Gastroesophageal sphincter (tissue), 4 donors: Measurements from ENCODE around the gene ANO4. TPM values are rescaled to one million over a fixed set of nuclear protein-coding genes. Genes with fewer than 3 reads are reported as not detected.

Source experiments
- ATAC-seq: fragments of 150-250 bp; one replicate; pipeline ENCODE4 v1.9.1; 2016; ENCODE audit warnings: mild to moderate bottlenecking, moderate library complexity
- H3K27ac ChIP-seq, 4 donors: fragments of 200-600 bp; sonication (generic) in 3 of 4; 1 replicate in 3 of 4; 2 replicates in 1 of 4; pipeline ENCODE4 v1.5.1; 2016 to 2019
- H3K27me3 ChIP-seq: fragments of 200-600 bp; sonication (generic); one replicate; pipeline ENCODE4 v1.5.1; 2019
- H3K36me3 ChIP-seq, 2 donors: fragments of 200-600 bp; sonication (generic); one replicate each; pipeline ENCODE4 v1.5.1; 2019; ENCODE audit warnings: control low read depth in 1 of 2
- H3K4me1 ChIP-seq, 3 donors: fragments of 200-600 bp; sonication (generic); 1 replicate in 2 of 3; 2 replicates in 1 of 3; pipeline ENCODE4 v1.5.1; 2016 to 2019; ENCODE audit warnings: control low read depth in 2 of 3
- H3K4me3 ChIP-seq, 2 donors: fragments of 200-600 bp; sonication (generic); one replicate each; pipeline ENCODE4 v1.5.1; 2019; ENCODE audit warnings: mild to moderate bottlenecking in 1 of 2, moderate library complexity in 1 of 2
- H3K9me3 ChIP-seq, 3 donors: fragments of 200-600 bp; sonication (generic); one replicate each; pipeline ENCODE4 v1.5.1; 2017 to 2019; ENCODE audit warnings: control low read depth in 2 of 3
- CTCF ChIP-seq, 4 experiments: fragments of 200-600 bp in 2 of 4; fragments of 450-650 bp in 2 of 4; sonication (generic) in 1 of 4; IDR thresholded peaks; one replicate each; pipeline ENCODE4 v1.5.1; 2017 to 2019; ENCODE audit warnings: antibody characterized with exemption in 4 of 4, mild to moderate bottlenecking in 2 of 4, moderate library complexity in 2 of 4
- EP300 ChIP-seq: sonication (generic); formaldehyde crosslinking; IDR thresholded peaks from one replicate; pipeline ENCODE4 v1.6.1; 2017; ENCODE audit warnings: antibody characterized with exemption, mild to moderate bottlenecking
- POLR2A ChIP-seq, 2 donors: fragments of 450-650 bp; IDR thresholded peaks; one replicate each; pipeline ENCODE4 v1.6.1; 2017; ENCODE audit warnings: antibody characterized with exemption in 2 of 2, mild to moderate bottlenecking in 2 of 2, moderate library complexity in 1 of 2
- POLR2AphosphoS5 ChIP-seq: sonication (generic); formaldehyde crosslinking; IDR thresholded peaks from one replicate; pipeline ENCODE4 v1.6.1; 2017; ENCODE audit warnings: antibody characterized with exemption
- WGBS, 2 donors: methylation state at CpG; one replicate each; pipeline ENCODE4 v1.1.5; 2018; ENCODE audit warnings: low coverage in 1 of 2; 5-methylcytosine and 5-hydroxymethylcytosine counted together
- total RNA-seq, 4 donors: library from RNA; depleted of rRNA; stranded (reverse); fragments of >200 nt; gene quantifications; one replicate each; pipeline ENCODE4 v1.1.0, GENCODE V29; 2016

ANO4 gene
- total RNA-seq, 4 donors from 2014 or later, result 0.08 to 0.30 (median 0.13) TPM; not detected in 1

- 67 to 86% methylated on average over 5 to 6 of the region's 7 CpGs for WGBS, 2 donors
- Histone ChIP-seq H3K27ac (no peak overlapping the region), H3K36me3 (no peaks in the 10 kb centered on the region), H3K4me3 (no peak overlapping the region), H3K27me3 (no peaks in the 10 kb centered on the region), H3K9me3 (peaks cover 0 to 18% (median 0%) of the 10 kb centered on the region in 3 donors), H3K4me1 (no peaks in the 10 kb centered on the region)
- no peak for ATAC-seq
- TF ChIP-seq EP300 (no peak), POLR2AphosphoS5 (no peak), CTCF (IDR thresholded peaks at IDR 0.05) (no peak), POLR2A (IDR thresholded peaks at IDR 0.05) (no peak)
Observed at GRCh38 chr12:100875156-100875555, 80.6 kb downstream of the ANO4 start.

- Histone ChIP-seq H3K4me1 (no peaks in the 10 kb centered on the region), H3K27me3 (no peaks in the 10 kb centered on the region), H3K27ac (no peak overlapping the region), H3K4me3 (no peak overlapping the region), H3K9me3 (peaks cover 0 to 18% (median 0%) of the 10 kb centered on the region in 3 donors), H3K36me3 (no peaks in the 10 kb centered on the region)
- TF ChIP-seq POLR2A (IDR thresholded peaks at IDR 0.05) (no peak), EP300 (no peak), POLR2AphosphoS5 (no peak), CTCF (IDR thresholded peaks at IDR 0.05) (no peak)
- no peak for ATAC-seq
- WGBS, 2 donors, result 79 to 100% methylated on average over 2 of the region's 2 CpGs
Observed at GRCh38 chr12:100875771-100876170, 81.2 kb downstream of the ANO4 start.

GRCh38 chr12:100877776-100878175 is 83.2 kb downstream of the ANO4 start:
- TF ChIP-seq EP300 (no peak), POLR2A (IDR thresholded peaks at IDR 0.05) (no peak), CTCF (IDR thresholded peaks at IDR 0.05) (no peak), POLR2AphosphoS5 (no peak)
- Histone ChIP-seq H3K4me1 (no peaks in the 10 kb centered on the region), H3K27me3 (no peaks in the 10 kb centered on the region), H3K4me3 (no peak overlapping the region), H3K27ac (no peak overlapping the region), H3K9me3 (peaks cover 0 to 18% (median 0%) of the 10 kb centered on the region in 3 donors), H3K36me3 (no peaks in the 10 kb centered on the region)
- 29 to 51% methylated on average over 2 of the region's 2 CpGs for WGBS, 2 donors
- no peak for ATAC-seq

- Histone ChIP-seq H3K9me3 (no peaks in the 10 kb centered on the region), H3K27ac (no peak overlapping the region), H3K36me3 (no peaks in the 10 kb centered on the region), H3K4me1 (no peaks in the 10 kb centered on the region), H3K27me3 (peaks cover 7% of the 10 kb centered on the region), H3K4me3 (no peak overlapping the region)
- no peak for TF ChIP-seq POLR2AphosphoS5
- no peak for TF ChIP-seq EP300
- no peak for TF ChIP-seq CTCF (IDR thresholded peaks at IDR 0.05)
- TF ChIP-seq POLR2A (IDR thresholded peaks at IDR 0.05), result no peak
- ATAC-seq, result no peak
- 75% methylated on average over 1 to 2 of the region's 2 CpGs for WGBS, 2 donors
Observed at GRCh38 chr12:100895192-100895591, 100.6 kb downstream of the ANO4 start.

- ATAC-seq, result no peak
- Histone ChIP-seq H3K9me3 (no peaks in the 10 kb centered on the region), H3K27ac (no peak overlapping the region), H3K36me3 (no peaks in the 10 kb centered on the region), H3K4me3 (no peak overlapping the region), H3K27me3 (peaks cover 4% of the 10 kb centered on the region), H3K4me1 (no peaks in the 10 kb centered on the region)
- WGBS, 2 donors, result 74 to 80% methylated on average over 4 to 5 of the region's 5 CpGs
- TF ChIP-seq CTCF (IDR thresholded peaks at IDR 0.05), result no peak
- no peak for TF ChIP-seq POLR2AphosphoS5
- TF ChIP-seq POLR2A (IDR thresholded peaks at IDR 0.05), result no peak
- TF ChIP-seq EP300, result no peak
Observed at GRCh38 chr12:100896192-100896591, 101.6 kb downstream of the ANO4 start.
